Right lobe of liver (tissue), 6 donors: ENCODE results near the gene SYNDIG1L. TPM values are rescaled to one million over a fixed set of nuclear protein-coding genes. Genes with fewer than 3 reads are reported as not detected.

Source experiments
- ATAC-seq, 4 donors: fragments of 200-7000 bp; cut with Tn5 transposase; one replicate each; pipeline ENCODE4 v1.9.1; 2020; ENCODE audit warnings: mild to moderate bottlenecking in 4 of 4, moderate library complexity in 4 of 4
- DNase-seq, 3 donors: peaks; one replicate each; pipeline ENCODE4 v3.0.0-alpha.2; 2020
- H3K27ac ChIP-seq, 3 donors: fragments of 200-600 bp; one replicate each; pipeline ENCODE4 v1.8.0; 2022
- H3K27me3 ChIP-seq, 2 donors: fragments of 200-600 bp; one replicate each; pipeline ENCODE4 v1.8.0; 2022
- H3K36me3 ChIP-seq, 4 donors: fragments of 200-600 bp; sonication (generic) in 1 of 4; one replicate each; pipeline versions ENCODE4 v1.5.1 to v1.8.0; 2017 to 2022; ENCODE audit warnings: control low read depth in 1 of 4
- H3K4me1 ChIP-seq, 4 donors: fragments of 200-600 bp; sonication (generic) in 1 of 4; one replicate each; pipeline versions ENCODE4 v1.5.1 to v1.8.0; 2017 to 2022; ENCODE audit warnings: control low read depth in 1 of 4
- H3K4me3 ChIP-seq, 3 donors: fragments of 200-600 bp; one replicate each; pipeline ENCODE4 v1.8.0; 2022
- H3K9me3 ChIP-seq, 4 donors: fragments of 200-600 bp; sonication (generic) in 1 of 4; one replicate each; pipeline versions ENCODE4 v1.5.1 to v1.8.0; 2017 to 2022; ENCODE audit warnings: control low read depth in 1 of 4
- POLR2A ChIP-seq: fragments of 450-650 bp; IDR thresholded peaks from one replicate; pipeline ENCODE4 v1.6.1; 2017; ENCODE audit warnings: antibody characterized with exemption, mild to moderate bottlenecking
- WGBS: methylation state at CpG from one replicate; pipeline ENCODE4 v1.1.6; 2018; ENCODE audit warnings: low coverage, low lambda C conversion rate; ENCODE audit not compliant: insufficient coverage; ENCODE audit errors: missing lambda C conversion rate; 5-methylcytosine and 5-hydroxymethylcytosine counted together
- intact Hi-C, 2 donors: fragments of 100-400 bp; cut with DNase I; formaldehyde crosslinking; loops; one replicate each; pipeline versions ENCODE4 v1.11.2 to v1.14.1; 2022
- total RNA-seq, 6 experiments: library from RNA; depleted of rRNA in 2 of 6; stranded (reverse); fragments of >200 nt in 2 of 6; fragmentation: NEBNext Ultra II Directional in 3 of 6; extraction: Animal tissue kit (Norgen Biotek cat#: 25700) in 3 of 6; gene quantifications; one replicate each; pipeline versions ENCODE4 v1.1.0 to v1.2.4, GENCODE V29; 2016 to 2023
- TF ChIP-seq, protein P1 (sequence below), 4 donors: fragments of 200-600 bp in 3 of 4; fragments of 450-650 bp in 1 of 4; IDR thresholded peaks; one replicate each; pipeline versions ENCODE4 v1.5.1 to v1.8.0; 2016 to 2022; ENCODE audit warnings: antibody characterized with exemption in 4 of 4, mild to moderate bottlenecking in 2 of 4
- donor health status: DM: no; HTN: yes; CAD: no.
- donor health status: DM: no; HTN: no; CAD: no.
- donor health status: DM: no; HTN: no; CAD: no.
- donor health status: DM: no; HTN: yes; CAD: no.
- donor health status: DM: no; HTN: yes; CAD: no.

Gene SYNDIG1L
- total RNA-seq, 6 experiments from 2014 or later = not detected

DNA sequence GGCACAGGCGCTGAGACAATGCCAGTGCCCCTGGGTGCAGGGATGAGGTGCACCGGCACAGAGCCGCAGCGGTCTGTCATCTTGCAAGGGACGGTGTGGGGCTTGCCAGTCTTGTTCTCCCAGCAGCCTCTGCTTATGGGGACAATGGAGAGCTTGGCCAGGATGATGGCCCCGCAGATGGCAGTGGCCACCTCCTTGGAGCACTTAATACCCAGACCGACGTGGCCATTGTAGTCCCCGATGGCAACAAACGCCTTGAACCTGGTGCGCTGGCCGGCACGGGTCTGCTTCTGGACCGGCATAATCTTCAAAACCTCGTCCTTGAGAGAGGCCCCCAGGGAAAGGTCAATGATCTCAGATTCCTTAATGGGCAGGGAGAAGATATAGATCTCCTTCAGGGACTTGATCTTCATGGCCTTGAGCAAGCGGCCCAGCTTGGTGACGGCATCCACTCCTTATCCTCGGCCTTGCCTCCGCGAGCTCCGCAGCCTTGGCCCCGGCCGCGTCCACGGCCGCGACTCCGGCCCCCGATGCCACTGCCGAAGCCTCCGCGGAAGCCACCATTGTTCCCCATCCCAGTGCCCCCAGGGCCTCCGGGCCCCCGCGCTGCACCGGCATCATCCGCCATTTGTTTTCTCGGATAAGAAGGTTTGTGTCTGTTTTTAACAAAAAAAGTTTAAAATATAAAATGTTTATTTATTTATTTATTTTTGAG lies 47.9 kb downstream of the SYNDIG1L start:
- Histone ChIP-seq H3K4me1 (no peaks in the 10 kb centered on the region), H3K36me3 (no peaks in the 10 kb centered on the region), H3K4me3 (no peak overlapping the region), H3K27ac (no peak overlapping the region), H3K27me3 (no peaks in the 10 kb centered on the region), H3K9me3 (no peaks in the 10 kb centered on the region)
- DNase-seq (no peak), ATAC-seq (no peak)
- intact Hi-C loops = no loop called here
- WGBS = 94% methylated on average over 16 of the region's 38 CpGs
- TF ChIP-seq, protein P1, sequence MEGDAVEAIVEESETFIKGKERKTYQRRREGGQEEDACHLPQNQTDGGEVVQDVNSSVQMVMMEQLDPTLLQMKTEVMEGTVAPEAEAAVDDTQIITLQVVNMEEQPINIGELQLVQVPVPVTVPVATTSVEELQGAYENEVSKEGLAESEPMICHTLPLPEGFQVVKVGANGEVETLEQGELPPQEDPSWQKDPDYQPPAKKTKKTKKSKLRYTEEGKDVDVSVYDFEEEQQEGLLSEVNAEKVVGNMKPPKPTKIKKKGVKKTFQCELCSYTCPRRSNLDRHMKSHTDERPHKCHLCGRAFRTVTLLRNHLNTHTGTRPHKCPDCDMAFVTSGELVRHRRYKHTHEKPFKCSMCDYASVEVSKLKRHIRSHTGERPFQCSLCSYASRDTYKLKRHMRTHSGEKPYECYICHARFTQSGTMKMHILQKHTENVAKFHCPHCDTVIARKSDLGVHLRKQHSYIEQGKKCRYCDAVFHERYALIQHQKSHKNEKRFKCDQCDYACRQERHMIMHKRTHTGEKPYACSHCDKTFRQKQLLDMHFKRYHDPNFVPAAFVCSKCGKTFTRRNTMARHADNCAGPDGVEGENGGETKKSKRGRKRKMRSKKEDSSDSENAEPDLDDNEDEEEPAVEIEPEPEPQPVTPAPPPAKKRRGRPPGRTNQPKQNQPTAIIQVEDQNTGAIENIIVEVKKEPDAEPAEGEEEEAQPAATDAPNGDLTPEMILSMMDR (IDR thresholded peaks at IDR 0.05) = no peak
- TF ChIP-seq POLR2A = no peak

DNA sequence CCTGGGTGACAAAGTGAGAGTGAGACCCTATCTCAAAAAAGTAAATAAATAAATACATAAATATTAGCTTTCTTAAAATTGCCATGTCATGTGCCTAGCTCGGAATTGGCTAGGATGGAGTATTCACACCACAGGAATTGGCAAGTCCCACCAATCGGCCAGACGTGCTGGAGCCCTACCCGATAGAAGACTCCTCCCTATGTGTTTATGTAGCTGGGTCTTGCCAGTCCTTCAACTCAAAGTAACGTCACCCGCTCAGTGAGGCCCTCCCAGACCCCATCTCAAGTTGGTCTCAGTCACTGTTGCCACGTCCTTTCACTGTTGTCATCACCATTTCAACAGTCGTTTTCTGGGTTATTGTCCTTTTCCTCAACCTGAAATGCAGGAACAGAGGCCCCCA lies 57.6 kb downstream of the SYNDIG1L start:
- Histone ChIP-seq H3K4me3 (no peak overlapping the region), H3K27ac (no peak overlapping the region), H3K4me1 (no peaks in the 10 kb centered on the region), H3K36me3 (no peaks in the 10 kb centered on the region), H3K27me3 (no peaks in the 10 kb centered on the region), H3K9me3 (no peaks in the 10 kb centered on the region)
- TF ChIP-seq, protein P1 (IDR thresholded peaks at IDR 0.05) = no peak
- no peak for TF ChIP-seq POLR2A
- no peak for ATAC-seq
- WGBS = 79% methylated on average over 8 of the region's 8 CpGs
- intact Hi-C loops = loop anchor here in 1 of 2 donors (10.0 kb wide), 1 partner anchor 106 kb away; no protein-coding TSS in a partner anchor
- no peak for DNase-seq

DNA sequence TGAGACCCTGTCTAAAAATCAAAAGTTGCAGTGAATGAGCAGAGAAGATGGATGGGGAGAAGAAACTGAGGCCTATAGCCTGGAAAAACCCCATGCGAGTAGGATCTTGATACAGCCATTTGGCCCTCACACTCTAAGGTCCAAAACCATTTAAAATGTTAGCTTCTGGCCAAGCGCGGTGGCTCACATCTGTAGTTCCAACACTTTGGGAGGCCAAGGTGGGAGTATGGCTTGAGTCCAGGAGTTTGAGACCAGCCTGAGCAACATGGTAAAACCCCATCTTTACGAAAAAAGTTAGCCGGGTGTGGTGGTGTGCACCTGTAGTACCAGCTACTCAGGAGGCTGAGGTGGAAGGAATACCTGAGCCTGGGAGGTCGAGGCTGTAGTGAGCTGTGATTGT lies 58.0 kb downstream of the SYNDIG1L start:
- TF ChIP-seq, protein P1 (IDR thresholded peaks at IDR 0.05) = no peak
- TF ChIP-seq POLR2A = no peak
- Histone ChIP-seq H3K4me3 (no peak overlapping the region), H3K36me3 (no peaks in the 10 kb centered on the region), H3K4me1 (no peaks in the 10 kb centered on the region), H3K27me3 (no peaks in the 10 kb centered on the region), H3K9me3 (no peaks in the 10 kb centered on the region), H3K27ac (no peak overlapping the region)
- intact Hi-C loops = loop anchor here in 1 of 2 donors (10.0 kb wide), 1 partner anchor 107 kb away; no protein-coding TSS in a partner anchor
- ATAC-seq (no peak), DNase-seq (no peak)
- WGBS = 76% methylated on average over 4 of the region's 6 CpGs

DNA sequence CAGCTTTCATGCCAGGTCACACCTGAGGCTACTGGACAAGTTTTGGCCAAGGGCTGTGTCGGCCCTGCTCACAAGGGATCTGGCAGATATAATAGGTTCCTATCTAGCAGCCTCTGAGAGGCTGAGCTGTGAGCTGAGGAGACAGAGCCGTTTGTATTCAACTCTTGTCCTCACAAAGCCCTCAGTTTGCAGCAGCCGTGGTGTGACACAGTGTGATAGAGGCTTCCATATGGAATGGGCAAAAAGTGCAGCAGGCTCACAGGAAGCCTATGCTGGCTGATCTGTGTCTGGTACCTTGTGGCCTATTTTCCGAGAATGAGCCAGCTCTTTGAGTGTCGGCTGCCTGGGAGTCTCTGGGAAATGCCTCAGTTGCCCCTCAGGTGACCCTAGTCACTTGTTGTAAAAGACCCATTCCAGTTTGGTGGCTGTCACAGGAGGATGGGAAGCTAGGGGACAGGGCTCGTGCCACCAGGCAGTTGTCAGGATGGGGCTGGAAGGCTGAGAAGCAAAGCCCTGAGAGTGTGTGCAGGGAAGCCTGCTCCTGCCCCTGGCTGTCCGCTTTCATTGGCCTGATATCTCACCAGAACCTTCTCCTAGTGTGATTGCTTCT lies 61.6 kb downstream of the SYNDIG1L start:
- H3K4me3 ChIP-seq = no peak overlapping the region
- ATAC-seq (no peak), DNase-seq (no peak)
- H3K27ac ChIP-seq = no peak overlapping the region
- intact Hi-C loops = loop anchor here (5.0 to 10.0 kb wide), 2 partner anchors 110 to 118 kb away; no protein-coding TSS in a partner anchor
- no peaks in the 10 kb centered on the region for H3K27me3 ChIP-seq
- H3K36me3 ChIP-seq = no peaks in the 10 kb centered on the region
- TF ChIP-seq, protein P1 (IDR thresholded peaks at IDR 0.05) = no peak
- TF ChIP-seq POLR2A = no peak
- H3K9me3 ChIP-seq = no peaks in the 10 kb centered on the region
- no peaks in the 10 kb centered on the region for H3K4me1 ChIP-seq
- WGBS = 50% methylated on average over 5 of the region's 7 CpGs
